Lower leg skin (tissue), 3 donors: ENCODE results near the gene OSTF1.

ENCODE experiments used
- POLR2A ChIP-seq, 2 donors: fragments of 450-650 bp; IDR thresholded peaks; one replicate each; pipeline ENCODE4 v1.6.1; 2016 to 2017; ENCODE audit warnings: antibody characterized with exemption in 2 of 2, mild to moderate bottlenecking in 1 of 2, moderate library complexity in 1 of 2
- TF ChIP-seq, protein P1 (sequence below), 3 donors: fragments of 450-650 bp; IDR thresholded peaks; one replicate each; pipeline ENCODE4 v1.5.1; 2016; ENCODE audit warnings: antibody characterized with exemption in 3 of 3, mild to moderate bottlenecking in 3 of 3, moderate library complexity in 2 of 3

DNA sequence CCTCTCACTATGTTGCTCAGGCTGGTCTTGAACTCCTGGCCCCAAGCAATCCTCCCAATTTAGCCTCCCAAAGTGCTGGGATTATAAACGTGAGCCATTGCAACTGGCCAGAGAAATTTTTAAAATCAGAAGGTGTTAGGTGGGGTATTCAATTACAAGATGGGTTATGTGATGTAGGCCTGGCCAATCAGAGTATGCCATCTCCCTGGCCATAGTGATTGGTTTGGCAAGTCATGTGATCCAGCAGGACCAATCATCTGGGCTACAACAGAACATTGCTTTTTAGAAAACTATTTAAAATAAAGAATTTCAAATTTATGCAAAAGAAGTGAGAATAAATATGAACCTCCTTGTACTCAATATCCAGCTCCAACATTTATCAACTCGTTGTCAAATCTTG is 22.8 kb upstream of the OSTF1 start:
- TF ChIP-seq, protein P1, sequence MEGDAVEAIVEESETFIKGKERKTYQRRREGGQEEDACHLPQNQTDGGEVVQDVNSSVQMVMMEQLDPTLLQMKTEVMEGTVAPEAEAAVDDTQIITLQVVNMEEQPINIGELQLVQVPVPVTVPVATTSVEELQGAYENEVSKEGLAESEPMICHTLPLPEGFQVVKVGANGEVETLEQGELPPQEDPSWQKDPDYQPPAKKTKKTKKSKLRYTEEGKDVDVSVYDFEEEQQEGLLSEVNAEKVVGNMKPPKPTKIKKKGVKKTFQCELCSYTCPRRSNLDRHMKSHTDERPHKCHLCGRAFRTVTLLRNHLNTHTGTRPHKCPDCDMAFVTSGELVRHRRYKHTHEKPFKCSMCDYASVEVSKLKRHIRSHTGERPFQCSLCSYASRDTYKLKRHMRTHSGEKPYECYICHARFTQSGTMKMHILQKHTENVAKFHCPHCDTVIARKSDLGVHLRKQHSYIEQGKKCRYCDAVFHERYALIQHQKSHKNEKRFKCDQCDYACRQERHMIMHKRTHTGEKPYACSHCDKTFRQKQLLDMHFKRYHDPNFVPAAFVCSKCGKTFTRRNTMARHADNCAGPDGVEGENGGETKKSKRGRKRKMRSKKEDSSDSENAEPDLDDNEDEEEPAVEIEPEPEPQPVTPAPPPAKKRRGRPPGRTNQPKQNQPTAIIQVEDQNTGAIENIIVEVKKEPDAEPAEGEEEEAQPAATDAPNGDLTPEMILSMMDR (IDR thresholded peaks at IDR 0.05) = no peak
- TF ChIP-seq POLR2A (IDR thresholded peaks at IDR 0.05) = no peak
